GM12878 (cell line): ENCODE results near the gene CALD1. TPM values are rescaled to one million over a fixed set of nuclear protein-coding genes. Genes with fewer than 3 reads are reported as not detected.

Experiments
- ATAC-seq: fragments of 200-7000 bp; cut with Tn5 transposase; 3 replicates; pipeline ENCODE4 v1.9.1; 2020; ENCODE audit warnings: mild to moderate bottlenecking, moderate library complexity
- BruUV-seq: library from RNA; stranded (reverse); fragments of 400-500 nt; replicated peaks from 2 replicates; lab custom pipeline; 2021; lab: Mats Ljungman, UMichigan
- CTCF ChIA-PET: fragments of 300-600 bp; sonication (Branson Sonifier 250); formaldehyde crosslinking; extraction: SDS; loops from one replicate; lab custom pipeline; 2021; ENCODE audit warnings: inconsistent platforms; lab: Yijun Ruan, JAX
- POLR2A ChIA-PET: fragments of 350-600 bp; formaldehyde crosslinking; extraction: SDS; loops from one replicate; lab custom pipeline; 2021; ENCODE audit warnings: inconsistent platforms; lab: Charles Lee
- RAD21 ChIA-PET: fragments of 300-600 bp; sonication (Branson Sonifier 250); formaldehyde crosslinking; loops from one replicate; lab custom pipeline; 2023; ENCODE audit warnings: antibody characterized with exemption; ENCODE audit not compliant: unreplicated experiment; lab: Charles Lee
- SMC1A ChIA-PET: fragments of 300-600 bp; sonication (Branson Sonifier 250); formaldehyde crosslinking; loops from one replicate; lab custom pipeline; 2023; ENCODE audit not compliant: unreplicated experiment, uncharacterized antibody; lab: Charles Lee
- DNase-seq: peaks from one replicate; pipeline ENCODE4 v3.0.0-alpha.2; 2011; ENCODE audit warnings: low read depth, low spot score
- FAIRE-seq: peaks from 3 replicates; lab custom pipeline; 2011; peaks lifted over from hg19 to GRCh38; lab: Jason Lieb, UNC
- H2AFZ ChIP-seq: 2 replicates; pipeline ENCODE4 v1.6.0; 2011; ENCODE audit warnings: low read depth, low read length, control low read depth; ENCODE audit not compliant: control insufficient read depth
- H3K27ac ChIP-seq: 2 replicates; pipeline ENCODE4 v1.5.1; 2011; ENCODE audit warnings: control low read depth; ENCODE audit not compliant: control insufficient read depth, insufficient read depth
- H3K27me3 ChIP-seq, 2 experiments: replicated peaks in 1 of 2; 2 replicates each; pipeline versions ENCODE4 v1.6.0 to v1.6.1; 2011; ENCODE audit warnings: low read length in 1 of 2; ENCODE audit not compliant: control insufficient read depth in 2 of 2, insufficient read depth in 2 of 2
- H3K36me3 ChIP-seq, 2 experiments: 2 replicates each; pipeline ENCODE4 v1.5.1; 2011; ENCODE audit warnings: low read length in 1 of 2; ENCODE audit not compliant: control insufficient read depth in 2 of 2, insufficient read depth in 2 of 2
- H3K4me1 ChIP-seq: 2 replicates; pipeline ENCODE4 v1.6.1; 2011; ENCODE audit warnings: mild to moderate bottlenecking, low read length, moderate library complexity, mixed read lengths; ENCODE audit not compliant: control insufficient read depth, insufficient read depth
- H3K4me2 ChIP-seq: 2 replicates; pipeline ENCODE4 v1.6.0; 2011; ENCODE audit warnings: control low read depth; ENCODE audit not compliant: control insufficient read depth, insufficient read depth
- H3K4me3 ChIP-seq: fragments of 200-600 bp; sonication (generic); 2 replicates; pipeline ENCODE4 v1.5.1; 2016
- H3K79me2 ChIP-seq: 2 replicates; pipeline ENCODE4 v1.6.0; 2011; ENCODE audit warnings: low read length; ENCODE audit not compliant: control insufficient read depth, insufficient read depth
- H3K9ac ChIP-seq: 2 replicates; pipeline ENCODE4 v1.8.0; 2011; ENCODE audit warnings: low read length, control low read depth, mixed read lengths; ENCODE audit not compliant: control insufficient read depth, insufficient read depth
- H3K9me3 ChIP-seq: replicated peaks from 3 replicates; pipeline ENCODE4 v1.5.1; 2011; ENCODE audit warnings: mild to moderate bottlenecking, low read length; ENCODE audit not compliant: control insufficient read depth, insufficient read depth
- H4K20me1 ChIP-seq: 2 replicates; pipeline ENCODE4 v1.6.0; 2011; ENCODE audit not compliant: control insufficient read depth, insufficient read depth
- BHLHE40 ChIP-seq, 2 experiments: fragments of 450-650 bp in 1 of 2; IDR thresholded peaks; 2 replicates each; pipeline ENCODE4 v1.6.1; 2011 to 2017; ENCODE audit warnings: low read depth in 2 of 2, borderline replicate concordance in 1 of 2, improper control_type of control experiment in 1 of 2, low read length in 1 of 2, mild to moderate bottlenecking in 1 of 2
- GABPA ChIP-seq: IDR thresholded peaks from 2 replicates; pipeline ENCODE4 v1.6.1; 2014; ENCODE audit warnings: antibody characterized with exemption, low read depth, mild to moderate bottlenecking, inconsistent platforms
- IKZF1 ChIP-seq: fragments of 450-650 bp; conservative IDR thresholded peaks from 2 replicates; pipeline ENCODE4 v1.6.1; 2017; ENCODE audit warnings: antibody characterized with exemption, mild to moderate bottlenecking
- IKZF2 ChIP-seq, 2 experiments: fragments of 450-650 bp; IDR thresholded peaks; 2 replicates each; pipeline ENCODE4 v1.6.1; 2017; ENCODE audit warnings: mild to moderate bottlenecking in 2 of 2, moderate library complexity in 2 of 2
- PAX5 ChIP-seq: IDR thresholded peaks from 2 replicates; pipeline ENCODE4 v1.6.1; 2011; ENCODE audit warnings: low read depth, low read length, borderline replicate concordance
- WGBS: methylation state at CpG from one replicate; pipeline ENCODE4 v1.1.6; 2016; ENCODE audit warnings: low lambda C conversion rate; ENCODE audit not compliant: insufficient replicate concordance, insufficient coverage; ENCODE audit errors: missing lambda C conversion rate; 5-methylcytosine and 5-hydroxymethylcytosine counted together
- in situ Hi-C: fragments of 300-500 bp; cut with MboI; formaldehyde crosslinking; loops from 9 replicates; pipeline ENCODE4 v1.14.3; 2018; ENCODE audit warnings: mixed read lengths
- intact Hi-C: fragments of 100-400 bp; cut with micrococcal nuclease; formaldehyde crosslinking; loops from one replicate; pipeline ENCODE4 v1.14.2; 2022; ENCODE audit not compliant: unreplicated experiment
- polyA plus RNA-seq, 11 experiments: library from polyadenylated mRNA; depleted of rRNA in 4 of 11; unstranded in 6 of 11; stranded (reverse) in 5 of 11; fragments of >200 nt; fragmentation: Nextera tagmentation in 4 of 11; fragmentation: Illumina TruSeq in 1 of 11; extraction: Ambion mirVana in 4 of 11; extraction: Trizol in 1 of 11; gene quantifications; 1 replicate in 1 of 11; 2 replicates in 10 of 11; pipeline versions ENCODE4 v1.2.1 to v1.2.3, GENCODE V29; 2011 to 2016; ENCODE audit warnings: inconsistent platforms in 2 of 11, missing spikeins in 2 of 11, low read depth in 1 of 11
- total RNA-seq, 4 experiments: library from RNA; depleted of rRNA in 3 of 4; stranded (reverse); fragments of >200 nt in 3 of 4; fragmentation: Illumina TruSeq in 1 of 4; extraction: Trizol in 1 of 4; gene quantifications; 2 replicates each; pipeline versions ENCODE4 v1.2.1 to v1.2.3, GENCODE V29; 2013 to 2021

Gene CALD1
- total and polyA plus RNA-seq, 10 of the 15 experiments (the other 5 are each of a cell fraction or from before 2014, with no cell fraction given): 0.03 to 1.3 (median 0.22) TPM

DNA sequence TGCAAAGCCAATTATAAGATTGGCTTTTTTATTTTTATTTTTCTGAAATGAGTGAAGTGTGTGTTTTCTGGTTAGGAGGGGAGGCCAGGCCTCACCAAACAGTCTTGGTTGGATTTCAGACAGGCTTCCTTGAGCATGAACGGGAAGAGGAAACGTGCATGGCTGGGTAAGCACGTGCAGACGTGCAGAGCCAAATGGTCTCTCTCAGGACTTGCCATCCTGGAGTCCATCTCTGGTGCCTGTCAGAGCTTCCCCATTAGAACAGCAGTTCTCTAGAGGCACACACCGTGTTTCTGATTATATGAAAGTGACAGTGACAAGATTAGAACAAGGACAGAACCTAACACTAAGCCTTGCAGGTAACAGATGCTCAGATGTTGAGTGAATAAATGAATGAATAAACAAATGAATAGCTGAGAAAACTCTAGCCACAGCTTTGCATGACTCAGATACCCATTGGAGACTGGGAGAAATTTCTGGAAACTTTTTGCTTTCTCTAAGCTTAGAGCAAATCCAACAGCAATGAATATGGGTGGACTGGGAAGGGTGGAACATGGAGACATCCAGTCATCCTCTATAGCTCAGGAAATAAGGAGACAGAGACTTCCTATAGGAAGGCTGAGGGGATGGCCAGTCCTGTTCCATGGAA, 11.8 kb upstream of the CALD1 start:
- peak; percentile 34; the same call in 2 of the 3 replicates for ATAC-seq
- BruUV-seq: no TSS peak
- POLR2A ChIA-PET: no interaction called here
- RAD21 ChIA-PET: interaction anchor here (0.6 to 1.6 kb wide), 8 partner anchors 9 to 403 kb away, joined by 3 to 6 read pairs (median 4); partner anchors contain the start of gene CYREN
- Histone ChIP-seq H3K36me3 (no peaks in the 10 kb centered on the region), H4K20me1 (no peaks in the 10 kb centered on the region), H3K4me2 (no peak overlapping the region)
- SMC1A ChIA-PET: interaction anchor here (0.7 to 2.5 kb wide), 11 partner anchors 10 to 178 kb away, joined by 3 to 10 read pairs (median 4); no protein-coding TSS in a partner anchor
- CTCF ChIA-PET: interaction anchor here (0.8 to 3.9 kb wide), 7 partner anchors 11 to 106 kb away, joined by 3 to 23 read pairs (median 3); no protein-coding TSS in a partner anchor
- no peak for TF ChIP-seq IKZF2 (IDR thresholded peaks at IDR 0.05)
- peak; percentile 32; the same call in 1 of the 2 replicates for TF ChIP-seq PAX5
- TF ChIP-seq IKZF1: 0 out of 2 replicates have a peak, but pooled peaks have one; percentile 1
- peak; percentile 66 to 68; a peak in 3 of 4 replicates for TF ChIP-seq BHLHE40 (IDR thresholded peaks at IDR 0.05; ENCODE audit: borderline replicate concordance in 1 of 2, low read depth in 2 of 2, low read length in 1 of 2)
- peak; percentile 59; the same call in 1 of the 2 replicates for TF ChIP-seq GABPA
- TF ChIP-seq, all 136 proteins: peak for 4
- Histone ChIP-seq H3K79me2 (no peaks in the 10 kb centered on the region), H3K27ac (no peak overlapping the region), H3K9ac (no peak overlapping the region), H3K27me3 (no peaks in the 10 kb centered on the region), H3K4me1 (peaks cover 8% of the 10 kb centered on the region), H2AFZ (peak overlapping the region; percentile 13; the same call in 1 of the 2 replicates), H3K4me3 (no peak overlapping the region), H3K9me3 (no peaks in the 10 kb centered on the region)
- WGBS: 10% methylated on average over 5 of the region's 5 CpGs
- FAIRE-seq (no peak), DNase-seq (peak; percentile 4)
- in situ Hi-C loops: no loop called here
- intact Hi-C loops: loop anchor here (5.0 kb wide), 1 partner anchor 40 kb away; no protein-coding TSS in a partner anchor
